ENCODE data around the gene PET117.
"Not testable (repeated sequence)": the region's sequence is repeated elsewhere in the genome, so short reads cannot be mapped to it uniquely, and the experiment has no call there.

The PET117 gene, protein sequence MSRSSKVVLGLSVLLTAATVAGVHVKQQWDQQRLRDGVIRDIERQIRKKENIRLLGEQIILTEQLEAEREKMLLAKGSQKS

DNA sequence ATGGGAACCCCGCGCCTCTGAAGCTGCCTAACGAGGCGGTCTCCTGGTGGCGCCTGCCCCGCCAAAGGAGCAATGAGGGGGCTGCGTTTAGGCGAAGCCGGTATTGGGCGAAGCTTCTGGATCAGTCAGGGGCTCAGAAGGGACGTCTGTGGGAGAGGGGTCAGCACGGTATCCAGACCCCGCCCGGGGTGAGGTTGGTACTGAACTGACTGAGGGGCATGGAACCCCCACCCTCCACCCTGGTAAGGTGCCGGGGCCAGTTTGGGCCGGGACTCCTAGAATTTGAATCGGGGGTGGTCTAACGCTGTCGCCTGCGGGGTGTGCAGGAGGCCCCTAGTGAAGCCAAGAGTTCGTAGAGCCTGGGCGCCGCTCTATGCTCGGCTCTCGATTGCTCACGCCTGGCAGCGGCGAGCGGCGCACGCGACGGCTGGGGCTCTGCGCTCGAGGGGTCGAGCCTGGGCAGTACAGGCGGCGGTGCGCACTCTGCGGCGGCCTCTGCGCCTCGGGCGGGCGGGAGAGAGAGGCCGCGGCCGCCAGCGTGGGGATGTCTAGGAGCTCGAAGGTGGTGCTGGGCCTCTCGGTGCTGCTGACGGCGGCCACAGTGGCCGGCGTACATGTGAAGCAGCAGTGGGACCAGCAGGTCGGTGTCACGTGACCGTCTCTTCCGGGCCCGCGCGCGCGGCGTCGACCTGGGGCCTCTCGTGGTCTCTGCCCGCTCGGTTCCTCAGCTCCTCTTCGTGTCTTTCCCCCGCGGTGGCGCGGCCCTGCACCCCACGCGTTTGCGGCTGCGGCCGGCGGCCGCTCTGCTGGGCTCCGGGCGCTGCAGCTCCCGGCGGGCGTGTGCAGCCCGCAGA, at the start of gene PET117, which contains the start of gene KAT14:
Gene PET117 (plus strand): TSS at position 452 of the 854 bp plus-strand sequence. CDS start 93 bp downstream, at position 545.
Gene KAT14 (plus strand): TSS at position 452 of the 854 bp plus-strand sequence. CDS start 4,798 bp downstream, outside the sequence.
- DNase-seq (ENCODE audit: low spot score): peak; percentile 93

GRCh38 chr20:18088298-18088697, 49.4 kb upstream of the PET117 start:
- DNase-seq (ENCODE audit: low spot score): not testable (repeated sequence)

DNA sequence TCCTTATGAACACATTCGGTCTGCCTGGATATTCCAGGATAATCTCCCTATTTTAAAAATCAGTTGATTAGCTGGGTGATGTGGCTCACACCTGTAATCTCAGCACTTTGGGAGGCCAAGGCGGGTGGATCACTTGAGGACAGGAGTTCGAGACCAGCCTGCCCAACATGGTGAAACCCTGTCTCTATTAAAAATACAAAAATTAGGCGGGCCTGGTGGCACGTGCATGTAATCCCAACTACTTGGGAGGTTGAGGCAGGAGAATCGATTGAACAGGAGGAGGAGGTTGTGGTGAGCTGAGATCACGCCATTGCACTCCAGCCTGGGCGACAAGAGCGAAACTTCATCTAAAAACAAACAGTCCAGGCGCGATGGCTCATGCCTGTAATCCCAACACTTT, 48.8 kb upstream of the PET117 start:
- not testable (repeated sequence) for DNase-seq (ENCODE audit: low spot score)

DNA sequence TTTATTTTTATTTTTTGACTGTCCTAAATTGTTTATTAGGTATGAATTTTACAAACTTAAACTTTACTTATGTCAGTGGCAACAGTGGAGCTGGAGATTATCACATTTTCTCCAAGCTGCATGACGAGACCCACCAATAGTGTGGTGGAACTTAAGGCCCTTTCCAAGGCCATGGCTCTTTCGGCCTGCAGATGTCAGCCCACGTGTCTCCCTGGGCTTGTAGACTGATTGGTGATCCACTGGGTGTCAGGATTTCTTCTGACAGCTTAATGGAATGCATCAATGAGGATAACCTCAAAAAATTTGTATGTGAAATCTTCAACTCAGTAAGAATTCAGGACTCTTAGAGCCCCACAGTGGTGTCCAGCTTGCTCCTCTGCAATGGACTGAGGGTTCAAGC, 47.6 kb upstream of the PET117 start:
- no peak for DNase-seq (ENCODE audit: low spot score)

GRCh38 chr20:18090477-18090876, 47.2 kb upstream of the PET117 start:
- no peak for DNase-seq (ENCODE audit: low spot score)

GRCh38 chr20:18091623-18092022, 46.0 kb upstream of the PET117 start:
- DNase-seq (ENCODE audit: low spot score): no peak

GRCh38 chr20:18092890-18093289, 44.8 kb upstream of the PET117 start:
- peak; percentile 31 for DNase-seq (ENCODE audit: low spot score)

- DNase-seq (ENCODE audit: low spot score): no peak
Measured at GRCh38 chr20:18093388-18093787, 44.3 kb upstream of the PET117 start.

DNA sequence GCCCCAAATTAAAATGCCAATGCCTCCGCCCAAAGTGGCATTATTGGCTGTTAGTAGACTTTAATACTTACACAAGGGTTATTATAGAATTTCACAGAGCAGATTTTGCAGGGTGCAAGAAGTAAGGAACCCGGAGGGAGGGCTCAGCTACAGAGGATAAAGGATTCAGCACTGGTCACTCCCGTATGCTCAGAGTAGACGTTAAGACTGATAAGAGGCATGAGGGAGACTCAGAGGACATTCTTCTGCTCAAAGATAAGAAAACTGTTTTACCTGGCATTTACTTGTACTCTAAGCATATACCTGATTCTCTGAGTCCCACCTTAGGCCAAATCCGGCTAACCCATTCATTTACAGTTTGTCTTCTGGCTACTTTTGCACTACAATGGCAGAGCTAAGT, 43.5 kb upstream of the PET117 start:
- DNase-seq (ENCODE audit: low spot score): no peak

- DNase-seq (ENCODE audit: low spot score): not testable (repeated sequence)
Measured at GRCh38 chr20:18100569-18100968, 37.1 kb upstream of the PET117 start.

DNA sequence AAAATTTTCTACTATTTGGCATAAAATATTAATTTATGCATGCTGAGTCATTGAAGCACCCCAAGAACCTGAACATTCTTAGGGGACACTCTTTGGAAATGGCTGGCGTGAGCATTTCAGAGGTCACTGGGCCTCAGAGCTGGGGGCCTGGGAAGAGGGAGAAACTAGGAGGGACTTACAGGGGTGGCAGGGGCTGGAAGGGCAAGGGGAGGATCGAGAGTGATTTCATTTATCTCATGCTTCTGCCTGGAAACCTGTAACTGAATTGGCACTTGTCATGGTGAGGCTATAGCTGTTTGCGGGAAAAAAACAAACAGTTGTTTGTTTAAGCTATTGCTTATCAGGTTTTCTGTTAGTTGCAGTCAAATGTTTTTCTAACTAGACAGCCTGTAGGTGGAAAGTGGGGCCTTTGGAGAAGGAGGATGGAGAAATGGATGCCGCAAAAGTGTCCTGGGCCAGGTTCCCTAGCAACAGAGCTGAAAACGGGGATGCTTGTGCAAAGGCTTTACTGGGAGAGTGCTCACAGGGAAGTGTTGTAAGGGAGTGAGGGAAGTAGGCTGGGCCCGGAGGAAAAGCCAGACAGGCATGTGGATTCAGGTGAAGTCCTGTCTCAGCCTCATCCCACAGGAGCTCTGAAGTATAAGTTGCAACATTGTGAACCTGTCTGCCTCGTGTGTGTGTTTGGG, 36.4 kb upstream of the PET117 start:
- peak; percentile 46 for DNase-seq (ENCODE audit: low spot score)

- no peak for DNase-seq (ENCODE audit: low spot score)
Measured at GRCh38 chr20:18103497-18103896, 34.2 kb upstream of the PET117 start.

- no peak for DNase-seq (ENCODE audit: low spot score)
Measured at GRCh38 chr20:18108326-18108725, 29.3 kb upstream of the PET117 start.

DNA sequence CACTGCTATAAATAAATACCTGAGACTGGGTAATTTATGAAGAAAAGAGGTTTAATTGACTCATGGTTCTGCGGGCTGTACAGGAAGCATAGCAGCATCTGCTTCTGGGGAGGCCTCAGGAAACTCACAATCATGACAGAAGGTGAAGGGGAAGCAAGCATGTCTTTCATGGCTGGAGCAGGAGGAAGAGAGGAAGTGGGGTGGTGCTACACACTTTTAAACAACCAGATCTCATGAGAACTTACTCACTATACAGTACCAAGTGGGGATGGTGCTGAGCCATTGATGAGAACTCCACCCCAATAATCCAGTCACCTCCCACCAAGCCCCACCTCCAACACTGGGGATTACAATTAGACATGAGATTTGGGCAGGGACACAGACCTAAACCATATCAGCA, 9.1 kb upstream of the PET117 start:
- DNase-seq (ENCODE audit: low spot score): not testable (repeated sequence)

DNA sequence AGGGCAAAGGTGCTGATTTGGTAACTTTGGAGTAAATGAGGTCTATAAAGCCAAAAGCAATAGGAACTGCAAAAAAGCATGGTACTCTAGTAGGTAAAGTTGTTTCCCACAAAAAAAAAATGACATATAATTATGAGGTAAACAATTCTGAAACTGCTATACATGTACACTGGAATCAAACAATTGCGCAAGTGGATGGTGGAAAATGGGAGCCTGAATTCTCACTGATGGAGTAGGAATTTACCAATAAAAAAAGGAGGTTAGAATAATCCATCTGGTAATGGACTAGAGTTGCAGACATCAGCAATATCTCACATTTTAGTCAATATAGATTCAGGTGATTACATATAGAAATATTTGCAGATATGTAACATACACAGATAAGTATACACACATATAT, 5.0 kb upstream of the PET117 start:
- DNase-seq (ENCODE audit: low spot score): no peak

DNA sequence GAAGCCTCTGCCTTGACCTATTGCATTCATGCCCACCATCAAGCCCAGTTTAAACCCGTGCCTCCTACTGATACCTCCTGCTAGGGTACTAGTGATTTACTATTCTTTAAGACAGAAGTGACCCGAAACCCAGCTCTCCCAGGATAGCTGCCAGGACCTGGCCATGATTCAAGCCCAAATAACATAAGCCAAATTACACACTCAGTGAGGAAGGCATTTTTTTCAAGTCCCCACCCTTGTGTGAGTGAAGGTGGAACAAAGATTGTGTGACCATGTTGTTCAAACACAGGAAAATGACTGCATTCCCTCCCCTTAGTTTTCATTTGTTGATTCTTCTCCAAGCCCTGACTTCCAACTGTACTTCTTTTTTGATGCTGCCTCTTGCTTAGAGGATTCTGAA, 3.7 kb upstream of the PET117 start:
- no peak for DNase-seq (ENCODE audit: low spot score)

DNA sequence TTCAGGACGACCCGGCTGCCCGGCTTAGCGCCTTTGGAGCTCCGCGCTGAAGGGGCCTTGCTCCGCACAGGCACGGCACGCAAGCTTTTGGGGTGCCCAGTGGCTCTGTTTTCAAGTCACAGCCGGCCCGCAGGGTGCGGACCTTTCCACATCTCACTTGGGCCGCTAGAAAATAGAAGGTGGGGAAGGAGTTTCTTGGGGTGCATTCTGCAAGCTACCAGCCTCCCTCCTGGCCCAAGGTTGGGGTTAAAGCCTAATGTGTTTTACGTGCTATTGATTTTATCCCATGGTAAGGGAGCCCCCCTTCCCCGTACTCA, 561 bp downstream of the PET117 start:
- DNase-seq (ENCODE audit: low spot score): no peak

- no peak for DNase-seq (ENCODE audit: low spot score)
Measured at GRCh38 chr20:18138639-18139583, 1.2 kb downstream of the PET117 start.

- DNase-seq (ENCODE audit: low spot score): no peak
Measured at GRCh38 chr20:18139832-18140231, 2.2 kb downstream of the PET117 start.

GRCh38 chr20:18144541-18145099, 7.0 kb downstream of the PET117 start:
- no peak for DNase-seq (ENCODE audit: low spot score)

DNA sequence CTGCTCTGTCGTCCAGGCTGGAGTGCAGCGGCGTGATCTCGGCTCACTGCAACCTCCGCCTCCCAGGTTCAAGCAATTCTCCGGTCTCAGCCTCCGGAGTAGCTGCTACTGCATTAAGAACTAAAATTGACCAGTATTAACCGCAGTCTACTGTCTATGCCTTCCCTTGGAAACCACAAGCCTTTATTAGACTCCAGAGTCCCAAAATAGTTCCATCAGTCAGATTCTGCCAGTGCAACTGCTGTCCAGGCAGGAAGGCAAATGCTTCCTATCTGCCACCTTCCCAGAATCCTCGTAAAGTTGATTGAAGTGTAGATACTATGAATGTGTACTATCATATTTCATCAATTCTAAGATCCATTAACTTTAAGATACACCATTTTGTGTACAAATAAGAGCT, 16.7 kb downstream of the PET117 start:
- DNase-seq (ENCODE audit: low spot score): no peak

- DNase-seq (ENCODE audit: low spot score): no peak
Measured at GRCh38 chr20:18156045-18156444, 18.4 kb downstream of the PET117 start.

Measured in iPS-NIHi11 (cell line).